NCI-H526 (cell line): ENCODE data around the gene ARL5C.
"Not testable (repeated sequence)": the region's sequence is repeated elsewhere in the genome, so short reads cannot be mapped to it uniquely, and the experiment has no call there.

Experiments used
- DNase-seq, 2 experiments: peaks; one replicate each; lab custom pipeline; 2025; lab: John Stamatoyannopoulos, UW

Gene ARL5C

DNA sequence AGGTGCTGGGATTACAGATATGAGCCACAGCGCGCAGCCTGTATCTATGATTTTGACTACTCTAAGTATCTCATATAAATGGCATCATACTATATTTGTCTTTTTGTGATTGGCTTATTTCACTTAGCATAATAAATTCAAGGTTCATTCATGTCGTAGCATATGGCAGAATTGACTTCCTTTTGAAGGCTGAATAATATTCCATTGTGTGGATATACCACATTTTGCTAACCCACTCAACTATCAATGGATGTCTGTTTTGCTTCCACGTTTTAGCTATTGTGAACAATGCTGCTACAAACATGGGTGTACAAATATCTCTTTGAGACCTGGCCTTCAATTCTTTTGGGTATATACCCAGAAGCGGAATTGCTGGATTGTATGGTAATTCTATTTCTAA lies 24.7 kb downstream of the ARL5C start:
- no peak for DNase-seq

DNA sequence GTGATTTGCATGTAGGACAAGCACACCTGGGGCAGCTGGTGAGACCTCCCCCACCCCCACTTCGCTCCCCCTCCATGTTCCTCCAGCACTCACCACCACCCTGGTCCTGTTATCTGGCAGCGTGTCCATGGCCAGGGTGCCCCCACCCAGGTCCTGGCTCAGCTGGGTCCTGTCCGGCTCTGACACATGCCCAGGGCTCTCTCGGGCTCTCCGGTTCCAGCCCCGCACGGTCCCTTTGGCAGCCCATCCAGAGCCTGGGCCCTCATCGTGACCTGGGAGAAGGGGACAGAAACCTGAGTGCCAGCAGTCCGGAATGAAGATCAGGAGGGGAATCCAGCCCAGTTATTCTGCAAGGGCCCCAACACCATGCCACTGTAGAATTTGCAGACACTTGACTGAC lies 26.4 kb downstream of the ARL5C start:
- no peak for DNase-seq

DNA sequence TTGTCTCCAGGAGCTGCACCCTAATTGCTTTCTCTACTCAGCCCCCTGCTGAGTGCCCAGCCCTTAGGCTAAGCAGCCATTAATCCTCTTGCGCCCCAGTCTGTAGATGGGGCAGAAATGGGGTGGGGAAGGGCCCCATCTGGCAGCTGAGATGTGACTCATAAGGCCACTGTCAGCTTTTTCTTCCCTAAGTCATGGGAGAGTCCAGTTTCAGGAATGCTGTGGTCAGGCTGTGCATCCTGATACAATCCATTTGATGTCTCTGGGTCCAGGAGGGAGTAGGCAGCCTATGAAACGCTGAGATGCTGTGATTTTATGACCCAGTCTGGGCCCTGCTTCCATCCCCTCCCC lies 26.8 kb downstream of the ARL5C start:
- no peak for DNase-seq

DNA sequence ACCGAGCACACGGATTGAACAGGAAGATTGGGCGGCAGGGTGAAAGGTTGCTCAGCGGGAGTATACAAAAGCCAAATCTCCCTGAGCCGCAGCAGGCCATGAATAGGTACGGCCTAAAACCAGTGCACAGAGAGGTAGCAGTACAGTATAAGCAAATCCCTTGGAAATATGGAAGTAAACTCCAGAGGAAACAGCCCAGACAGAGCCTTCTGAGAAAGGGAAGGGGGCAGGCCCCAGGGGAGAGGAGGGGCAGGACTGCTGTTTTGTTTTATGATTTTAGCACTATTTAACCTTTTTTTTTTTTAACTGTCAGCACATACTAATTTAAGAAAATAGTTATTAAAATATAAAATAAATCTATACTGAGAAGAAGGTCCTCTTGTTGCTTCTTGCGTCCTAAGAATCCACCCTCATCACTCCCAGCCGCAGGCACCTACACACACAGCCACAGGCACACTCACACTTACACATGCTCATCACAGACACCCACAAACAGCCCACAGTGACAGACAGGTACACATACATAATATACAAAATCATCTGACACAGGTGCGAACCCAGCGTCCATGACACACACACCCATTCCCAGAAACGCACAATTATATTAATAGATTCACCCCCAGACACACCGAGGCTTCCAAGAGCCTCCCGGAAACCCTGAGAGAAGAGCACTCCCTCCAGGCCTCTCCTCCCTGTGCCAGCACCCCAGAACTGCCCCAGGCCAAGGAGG lies 27.4 kb downstream of the ARL5C start:
- no peak for DNase-seq

DNA sequence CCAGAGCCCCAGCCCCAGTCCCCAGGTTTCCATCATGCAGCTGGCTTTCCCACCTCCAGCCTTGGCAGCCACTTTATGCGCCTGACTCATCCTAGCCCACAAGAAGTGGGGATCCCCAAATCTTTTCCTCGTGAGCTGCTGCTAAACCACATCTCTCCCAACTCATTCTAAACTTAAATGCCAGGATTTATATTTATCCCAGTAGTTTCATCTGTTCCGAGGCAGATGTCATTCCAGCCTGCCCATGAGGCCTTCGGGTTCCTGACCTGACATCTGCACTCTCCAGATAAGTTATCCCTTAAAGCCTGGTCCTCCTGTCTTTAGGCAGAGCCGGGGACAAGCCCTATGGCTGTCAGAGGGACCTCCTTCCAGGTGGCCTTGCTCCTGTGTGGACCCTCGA lies 31.1 kb downstream of the ARL5C start:
- DNase-seq = no peak

DNA sequence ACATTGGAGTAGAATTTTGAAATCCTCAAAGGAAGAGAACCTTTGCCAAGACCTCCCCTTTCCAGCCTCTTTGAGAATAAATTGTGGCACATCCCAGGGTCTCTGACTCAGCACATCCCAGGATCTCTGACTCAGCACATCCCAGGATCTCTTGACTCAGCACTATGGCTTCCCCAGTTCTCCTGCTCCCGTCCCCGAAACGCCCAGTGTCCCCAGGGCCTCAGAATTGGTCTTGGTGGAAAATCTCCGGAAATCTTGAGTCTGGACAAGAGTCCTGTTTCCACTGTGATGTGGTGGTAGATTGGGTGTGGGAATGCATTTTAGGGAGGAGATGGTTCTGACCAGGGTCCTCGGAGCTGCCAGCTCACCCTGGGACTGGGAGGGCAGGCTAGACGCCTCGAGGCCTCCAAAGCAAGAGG lies 33.8 kb downstream of the ARL5C start:
- no peak for DNase-seq

DNA sequence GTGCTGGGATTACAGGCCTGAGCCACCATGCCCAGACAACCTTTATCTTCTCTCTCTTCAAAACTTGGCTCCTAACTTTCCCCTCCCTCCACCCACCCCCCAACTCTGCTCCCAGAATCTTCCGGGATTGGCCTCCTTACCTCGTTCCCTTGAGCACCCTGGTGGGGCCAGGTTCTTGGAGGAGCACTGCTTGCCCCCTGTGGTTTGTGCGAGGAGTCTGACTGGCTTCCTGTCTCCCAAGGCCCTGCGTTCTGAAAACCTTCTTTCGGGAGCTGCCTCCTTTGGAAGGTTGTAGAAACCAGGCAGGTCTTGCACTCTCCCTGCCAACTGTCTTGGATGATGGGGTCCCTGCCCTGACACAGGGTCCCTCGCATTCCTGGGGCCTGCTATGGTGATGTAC lies 34.3 kb downstream of the ARL5C start:
- DNase-seq = no peak

DNA sequence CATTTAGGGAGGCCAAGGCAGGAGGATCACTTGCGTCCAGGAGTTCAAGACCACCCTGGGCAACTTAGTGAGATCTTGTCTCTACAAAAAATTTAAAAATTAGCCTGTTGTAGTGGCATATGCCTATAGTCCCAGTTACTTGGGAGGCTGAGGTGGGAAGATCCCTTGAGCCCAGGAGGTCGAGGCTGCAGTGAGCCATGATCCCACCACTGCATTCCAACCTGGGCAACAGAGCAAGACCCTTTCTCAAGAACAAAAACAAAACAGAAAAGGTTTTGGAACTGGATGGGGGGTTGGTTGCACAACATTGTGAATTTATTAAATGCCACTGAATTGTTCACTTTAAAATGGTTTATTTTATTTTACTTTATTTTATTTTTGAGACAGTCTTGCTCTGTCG lies 35.8 kb downstream of the ARL5C start:
- DNase-seq = no peak

DNA sequence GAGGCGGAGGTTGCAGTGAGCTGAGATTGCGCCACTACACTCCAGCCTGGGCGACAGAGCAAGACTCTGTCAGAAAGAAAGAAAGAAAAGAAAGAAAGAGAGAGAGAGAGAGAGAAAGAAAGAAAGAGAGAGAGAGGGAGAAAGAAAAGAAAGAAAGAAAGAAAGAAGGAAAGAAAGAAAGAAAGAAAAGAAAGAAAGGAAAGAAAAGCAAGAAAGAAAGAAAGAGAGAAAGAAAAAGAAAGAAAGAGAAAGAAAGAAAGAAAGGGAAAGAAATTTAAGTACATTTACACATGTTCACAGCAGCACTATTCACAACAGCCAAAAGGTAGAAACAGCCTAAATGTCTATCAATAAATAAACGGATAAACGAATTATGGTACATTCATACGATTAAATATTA lies 36.4 kb downstream of the ARL5C start:
- DNase-seq = not testable (repeated sequence)

DNA sequence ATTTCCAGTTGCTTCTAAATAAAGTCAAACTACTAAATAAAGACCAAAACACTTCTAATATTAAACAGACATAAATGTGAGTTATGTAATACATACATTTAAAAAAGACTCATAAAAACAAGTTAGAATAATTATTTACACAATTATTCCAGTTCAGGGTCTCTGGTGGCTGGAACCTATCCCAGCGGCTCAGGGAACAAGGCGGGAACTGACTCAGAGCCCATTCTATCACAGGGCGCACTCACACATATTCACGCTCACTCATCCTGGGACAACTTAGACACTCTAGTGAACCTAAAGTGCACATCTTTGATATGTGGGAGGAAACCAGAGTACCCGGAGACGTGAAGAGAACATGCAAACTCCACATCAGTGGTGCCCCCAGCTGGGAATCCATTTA lies 39.5 kb downstream of the ARL5C start:
- DNase-seq = no peak

DNA sequence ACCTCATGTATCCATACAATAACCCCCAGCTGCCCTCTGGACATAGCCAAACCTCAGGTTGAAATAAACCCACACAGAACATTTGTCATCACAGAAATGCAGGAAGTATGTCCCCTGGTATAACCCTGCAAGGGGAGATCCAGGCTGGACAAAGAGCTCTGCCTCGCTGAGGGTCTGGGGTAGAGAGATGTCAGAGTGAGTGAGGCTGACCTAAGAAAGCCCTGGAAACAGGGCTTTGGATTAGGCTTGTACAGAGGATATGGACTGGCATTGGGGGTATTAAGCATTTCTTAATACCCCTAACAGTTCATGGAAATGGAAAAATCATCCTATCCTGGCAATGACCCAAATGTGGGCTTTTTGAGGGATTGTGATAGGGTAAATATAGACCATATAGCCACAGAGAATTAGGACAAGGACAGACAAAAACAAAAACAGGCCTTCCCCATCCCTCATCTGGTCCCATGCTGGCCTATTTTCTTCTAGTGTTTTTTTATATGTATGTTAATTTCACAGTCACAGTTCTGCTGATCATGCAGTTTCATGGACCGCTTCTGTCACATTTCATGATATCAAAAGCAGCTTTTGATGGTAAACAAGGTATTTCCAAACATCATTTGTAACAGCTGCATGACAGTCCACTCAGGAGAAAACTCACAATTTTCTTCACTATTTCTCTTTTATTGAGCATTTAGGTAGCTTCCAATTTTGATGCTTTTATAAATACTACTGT lies 40.7 kb downstream of the ARL5C start:
- no peak for DNase-seq

DNA sequence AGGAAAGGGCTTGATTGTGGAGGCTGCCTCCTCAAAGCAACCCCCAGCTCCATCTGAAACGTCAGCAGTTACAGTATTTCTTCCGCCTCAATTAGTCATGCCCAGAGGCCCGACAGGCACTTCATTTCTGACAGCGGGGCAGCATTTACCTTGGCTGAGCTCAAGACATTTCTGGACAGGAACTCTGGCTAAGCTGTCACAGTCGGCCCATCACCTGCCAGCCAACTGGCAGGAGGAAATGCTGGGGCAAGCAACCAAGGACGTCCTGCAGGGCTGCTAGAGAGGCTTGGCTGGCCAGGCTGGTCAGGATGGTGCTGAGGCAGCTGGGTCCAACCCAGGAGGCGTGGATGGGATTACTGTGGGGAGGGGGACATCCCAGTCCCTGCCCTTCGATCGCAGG lies 42.3 kb downstream of the ARL5C start:
- DNase-seq = no peak

DNA sequence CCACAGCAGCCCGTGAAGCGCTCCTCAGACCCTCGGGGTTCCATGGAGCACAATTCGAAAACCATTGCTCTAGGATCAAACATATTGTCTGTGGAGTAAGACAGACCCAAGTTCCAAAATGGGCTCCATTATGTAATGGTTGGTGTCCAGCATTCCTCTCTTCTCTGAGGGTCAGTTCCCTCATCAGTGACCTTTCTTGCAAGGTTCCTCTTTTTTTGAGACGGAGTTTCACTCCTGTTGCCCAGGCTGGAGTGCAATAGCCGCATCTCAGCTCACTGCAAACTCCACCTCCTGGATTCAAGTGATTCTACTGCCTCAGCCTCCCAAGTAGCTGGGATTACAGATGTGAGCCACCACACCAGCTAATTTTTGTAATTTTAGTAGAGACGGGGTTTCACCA lies 43.0 kb downstream of the ARL5C start:
- DNase-seq = no peak

DNA sequence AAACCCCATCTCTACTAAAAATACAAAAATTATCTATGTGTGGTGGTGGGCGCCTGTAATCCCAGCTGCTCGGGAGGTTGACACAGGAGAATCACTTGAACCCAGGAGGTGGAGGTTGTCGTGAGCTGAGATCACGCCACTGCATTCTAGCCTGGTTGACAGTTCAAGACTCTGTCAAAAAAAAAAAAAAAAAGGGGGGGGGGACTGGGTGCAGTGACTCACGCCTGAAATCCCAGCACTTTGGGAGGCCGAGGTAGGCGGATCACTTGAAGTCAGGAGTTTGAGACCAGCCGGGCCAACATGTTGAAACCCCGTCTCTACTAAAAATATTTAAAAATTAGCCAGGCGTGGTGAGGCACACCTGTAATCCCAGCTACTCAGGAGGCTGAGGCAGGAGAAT lies 44.0 kb downstream of the ARL5C start:
- not testable (repeated sequence) for DNase-seq

DNA sequence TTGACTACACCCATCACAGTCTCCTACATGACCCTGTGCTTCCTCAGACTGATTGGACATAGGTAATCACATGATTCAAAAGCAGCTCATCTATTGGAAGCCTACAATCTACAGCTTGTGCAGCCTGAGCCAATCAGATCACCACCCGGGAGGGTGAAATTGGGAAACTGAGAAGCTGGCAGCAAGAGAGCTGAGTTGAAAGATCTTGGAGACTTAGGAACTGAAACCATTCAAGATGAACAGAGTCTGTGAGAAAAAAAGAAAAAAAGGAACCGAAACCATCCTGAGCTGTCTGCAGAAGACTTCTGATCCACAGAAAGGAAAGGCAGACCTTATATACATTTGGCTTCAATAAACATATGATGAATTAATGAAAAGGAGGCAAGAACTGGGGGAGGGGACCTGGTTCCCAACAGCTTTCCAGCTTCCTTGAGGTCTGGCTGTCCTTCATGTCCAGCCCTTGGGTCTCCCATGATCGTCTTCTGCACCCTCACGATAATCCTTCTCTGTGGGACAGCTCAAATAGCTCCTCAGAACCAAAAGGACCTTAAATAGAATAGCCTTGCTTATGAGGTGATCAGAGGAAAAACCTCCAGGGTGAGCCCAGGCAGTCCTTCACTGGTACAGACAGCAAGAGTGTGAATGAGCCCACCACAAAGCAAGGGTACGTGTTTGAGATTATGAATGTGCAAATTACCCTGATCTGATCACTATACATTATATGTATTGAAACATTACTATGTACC lies 47.1 kb downstream of the ARL5C start:
- no peak for DNase-seq

DNA sequence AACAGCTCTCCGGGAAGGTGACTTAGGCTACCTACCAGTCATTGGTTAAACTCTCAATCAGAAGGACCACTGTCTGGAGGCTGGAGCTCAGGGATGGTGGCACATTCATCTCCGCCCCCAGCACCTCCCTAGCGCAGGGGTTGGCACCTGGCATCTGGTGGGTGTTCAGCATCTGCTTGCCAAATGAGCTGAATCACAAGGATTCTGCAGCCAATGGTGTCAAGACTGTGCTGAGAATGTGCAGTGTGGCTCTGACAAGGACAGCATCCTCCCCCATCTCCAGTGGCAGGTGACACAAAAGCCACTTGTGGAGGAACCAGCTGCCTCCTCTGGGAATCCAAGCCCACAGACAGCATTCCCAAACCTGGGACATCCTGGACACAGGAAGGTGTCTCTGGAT lies 49.7 kb downstream of the ARL5C start:
- no peak for DNase-seq

DNA sequence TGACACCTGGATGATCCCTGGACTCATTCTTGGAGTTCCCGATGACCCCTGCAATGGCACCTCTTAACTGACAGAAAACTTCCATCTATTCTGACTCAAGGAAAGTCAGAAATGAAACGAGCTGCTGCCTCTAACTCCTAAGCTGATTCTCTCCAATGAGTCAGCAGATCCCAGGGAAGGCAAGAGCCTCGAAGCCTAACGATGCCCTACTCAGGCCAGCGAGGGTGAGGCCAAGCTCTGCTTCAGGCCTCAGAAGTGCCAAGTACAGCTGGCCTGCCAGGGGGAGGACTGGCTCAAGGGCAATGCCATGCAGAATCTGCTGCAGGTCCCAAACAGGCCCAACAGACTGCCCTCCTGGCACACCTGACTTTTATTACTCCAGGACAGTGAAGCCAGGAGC lies 50.8 kb downstream of the ARL5C start:
- DNase-seq = no peak

DNA sequence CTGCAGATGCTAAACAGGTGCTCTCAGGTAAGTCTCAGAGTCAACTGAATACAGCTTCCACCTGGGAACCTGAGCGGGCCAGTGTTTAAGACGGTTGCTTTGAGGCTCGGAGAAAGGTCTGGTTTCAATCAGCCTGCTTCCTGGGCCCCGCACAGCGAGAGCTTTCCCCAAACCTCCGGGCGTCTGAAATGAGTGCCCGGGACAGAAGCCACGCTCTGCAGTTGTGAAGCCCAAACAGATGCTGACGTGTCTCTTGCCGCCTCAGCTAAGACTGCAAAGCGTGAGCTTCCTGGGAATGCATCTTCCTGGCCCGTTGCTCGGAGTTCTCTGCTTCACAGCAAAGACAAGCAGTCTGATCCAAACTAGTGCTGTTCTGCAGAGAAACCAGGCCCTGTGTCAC lies 51.2 kb downstream of the ARL5C start:
- peak; percentile 10 to 53 for DNase-seq

DNA sequence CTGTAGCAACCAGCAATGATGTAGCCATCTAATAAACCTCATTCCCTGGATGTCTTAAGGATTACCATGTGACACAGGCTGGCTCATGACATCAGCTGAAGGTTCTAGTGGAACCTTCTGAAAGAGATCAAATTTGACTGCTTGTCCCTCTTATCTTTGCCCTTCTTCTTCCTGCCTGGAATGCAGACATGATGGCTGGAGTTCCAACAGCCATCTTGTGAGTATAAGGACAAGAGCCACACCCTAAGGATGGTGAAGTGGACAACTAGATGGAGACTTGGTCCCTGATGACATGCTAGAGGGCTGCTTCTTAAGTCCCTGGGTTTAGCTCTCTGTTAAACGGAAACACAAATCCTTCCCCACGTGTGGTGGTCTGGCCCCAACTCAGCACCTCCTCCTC lies 52.1 kb downstream of the ARL5C start:
- no peak for DNase-seq

DNA sequence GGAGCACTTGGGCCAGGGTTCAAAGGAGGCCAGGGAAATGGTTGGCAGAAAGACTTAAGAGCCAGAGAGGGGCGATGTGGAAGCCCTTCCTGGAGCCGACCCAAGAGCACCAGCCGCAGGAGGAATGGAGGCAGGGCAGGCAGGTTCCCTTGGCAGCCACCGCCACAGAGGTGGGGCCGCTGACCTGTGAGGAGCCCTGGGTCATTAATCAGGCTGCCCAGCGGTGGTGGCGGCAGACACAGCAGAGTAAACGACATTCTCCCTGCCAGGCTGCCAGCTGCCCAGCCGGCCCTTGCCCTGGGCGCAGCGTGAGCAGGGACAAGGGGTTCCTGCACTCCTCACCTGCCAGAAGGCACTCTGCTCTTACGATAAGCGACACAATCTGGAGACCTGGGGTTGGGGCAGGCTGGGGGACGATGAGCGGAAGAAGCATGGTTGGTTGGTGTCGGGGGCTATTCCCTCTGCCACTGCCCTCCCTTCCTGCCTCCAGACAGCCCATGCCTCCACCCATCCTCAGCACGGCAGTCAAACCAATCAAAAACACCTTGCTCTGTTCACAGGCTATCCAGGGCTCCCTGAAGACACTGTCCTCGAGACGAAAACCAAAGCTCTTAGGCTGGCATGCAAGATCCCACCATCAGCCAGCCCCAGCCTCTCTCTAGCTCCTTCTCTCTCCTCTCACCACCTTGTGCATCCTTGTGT lies 55.4 kb downstream of the ARL5C start:
- no peak for DNase-seq

DNA sequence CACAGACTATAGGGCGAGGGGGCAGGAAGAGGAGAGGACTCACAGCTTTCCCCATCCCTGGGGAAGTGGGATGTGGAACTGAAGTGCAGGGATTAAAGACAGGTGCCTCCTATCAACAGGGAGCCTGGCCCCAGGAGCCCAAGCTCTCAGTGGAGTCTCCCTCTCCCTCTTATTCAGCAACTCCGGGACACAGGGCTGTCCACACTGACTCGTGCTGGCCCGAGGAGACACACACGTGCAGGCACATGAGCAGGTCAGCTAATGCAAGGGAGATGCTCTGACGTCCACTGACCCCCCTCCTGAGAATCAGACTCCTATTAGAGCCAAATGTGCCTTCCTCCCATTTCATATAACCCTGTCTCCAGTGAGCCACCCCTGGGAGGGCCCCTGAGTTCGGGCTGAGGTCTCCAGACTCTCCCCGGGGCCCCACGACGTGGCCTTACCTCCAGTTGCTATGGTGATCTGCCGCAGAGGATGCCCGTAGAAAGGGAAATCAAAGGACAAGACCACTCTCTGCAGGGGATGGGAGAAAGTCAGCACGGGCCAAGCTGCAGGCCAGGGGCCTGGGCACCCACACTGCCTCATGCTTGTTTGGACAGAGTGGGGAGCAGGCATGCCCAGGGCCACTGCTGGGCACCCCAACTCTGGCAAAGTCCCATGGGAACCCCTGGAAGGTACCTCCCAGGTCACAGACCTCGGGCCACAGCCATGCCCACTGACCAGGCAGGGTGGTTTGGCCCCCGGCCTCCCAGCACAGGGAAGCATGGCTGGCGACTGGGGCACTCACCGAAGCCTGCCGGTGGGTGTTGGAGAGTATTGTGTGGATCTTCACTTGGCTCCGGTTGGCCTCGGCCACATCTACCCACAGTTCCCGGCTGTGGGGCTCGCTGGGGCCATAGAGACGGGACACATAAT lies 57.2 kb downstream of the ARL5C start:
- DNase-seq = no peak

DNA sequence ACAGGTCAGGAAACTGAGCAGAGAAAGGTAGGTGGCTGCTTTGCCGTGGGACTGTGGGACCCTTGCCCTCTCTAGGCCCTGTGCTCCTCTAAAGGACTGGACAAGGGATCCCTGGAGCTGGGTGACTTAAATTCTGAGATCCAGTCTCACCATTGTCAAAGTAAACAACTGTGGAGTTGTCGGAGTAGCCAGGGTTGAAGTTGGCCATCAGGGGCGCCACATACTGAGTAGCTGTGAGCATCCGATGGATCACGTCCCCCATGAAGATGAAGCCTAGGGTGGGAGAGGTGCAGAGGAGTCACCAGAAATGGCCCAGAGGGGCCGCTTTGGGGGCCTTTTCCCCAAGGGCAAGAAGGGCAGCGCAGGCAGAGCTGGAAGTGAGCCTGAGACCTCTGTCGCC lies 58.0 kb downstream of the ARL5C start:
- no peak for DNase-seq
